ENCODE data around the gene CD3G.
"Not testable (repeated sequence)": the region's sequence is repeated elsewhere in the genome, so short reads cannot be mapped to it uniquely, and the experiment has no call there.

CD3G gene

DNA sequence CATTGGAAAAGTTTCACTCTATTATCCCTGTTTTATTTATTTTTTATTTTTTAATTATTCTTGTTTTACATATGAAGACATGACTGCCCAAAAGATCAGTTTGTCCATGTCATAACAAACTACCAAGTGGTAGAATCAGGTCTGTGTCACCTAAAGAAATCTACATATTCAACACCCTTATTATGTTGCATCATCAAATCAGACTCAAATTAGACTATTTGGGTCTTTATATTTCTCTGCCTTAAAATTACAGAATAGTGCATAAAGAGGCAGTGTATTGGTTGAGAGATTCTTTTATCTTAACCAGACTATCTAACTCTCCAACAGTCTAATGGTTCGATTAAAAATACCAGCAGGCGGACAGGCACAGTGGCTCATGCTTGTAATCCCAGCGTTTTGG lies 38.8 kb downstream of the CD3G start:
- DNase-seq = no peak

DNA sequence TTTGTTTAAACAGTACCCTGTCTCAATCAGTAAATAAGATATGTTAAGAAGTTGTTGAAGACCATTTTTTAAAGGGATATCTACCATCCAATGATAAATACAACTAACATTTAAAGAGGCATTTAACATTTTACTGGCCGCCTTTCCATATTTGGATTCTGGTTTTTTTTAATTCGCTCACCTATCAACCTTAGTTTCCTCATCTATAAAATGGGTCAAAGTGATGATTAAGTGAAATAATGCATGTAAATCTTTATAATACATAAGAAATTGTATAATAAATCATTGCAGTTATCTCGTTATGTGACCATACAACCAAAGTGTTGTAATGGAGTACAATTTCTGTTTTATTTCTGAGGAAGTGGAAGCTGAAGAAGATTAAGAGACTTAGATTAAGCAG lies 39.5 kb downstream of the CD3G start:
- no peak for DNase-seq

DNA sequence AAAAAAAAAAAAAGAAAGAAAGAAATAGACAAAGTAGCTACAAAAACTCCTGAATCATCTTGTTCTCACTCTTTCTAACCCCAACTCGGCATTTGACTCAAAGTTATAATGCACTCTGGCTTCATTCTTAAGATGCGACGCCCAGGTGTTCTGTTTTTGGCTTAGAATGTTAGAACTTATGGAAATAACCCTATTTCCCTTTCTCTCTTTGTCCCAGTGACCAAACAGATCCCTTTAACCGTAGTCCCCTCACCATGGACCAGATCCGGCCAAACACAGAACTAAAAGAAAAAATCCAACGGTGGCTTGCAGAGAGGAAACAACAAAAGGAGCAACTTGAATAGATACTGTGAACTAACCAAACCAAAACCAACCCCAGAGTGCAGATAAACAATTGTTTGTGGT lies 52.0 kb downstream of the CD3G start:
- no peak for DNase-seq

DNA sequence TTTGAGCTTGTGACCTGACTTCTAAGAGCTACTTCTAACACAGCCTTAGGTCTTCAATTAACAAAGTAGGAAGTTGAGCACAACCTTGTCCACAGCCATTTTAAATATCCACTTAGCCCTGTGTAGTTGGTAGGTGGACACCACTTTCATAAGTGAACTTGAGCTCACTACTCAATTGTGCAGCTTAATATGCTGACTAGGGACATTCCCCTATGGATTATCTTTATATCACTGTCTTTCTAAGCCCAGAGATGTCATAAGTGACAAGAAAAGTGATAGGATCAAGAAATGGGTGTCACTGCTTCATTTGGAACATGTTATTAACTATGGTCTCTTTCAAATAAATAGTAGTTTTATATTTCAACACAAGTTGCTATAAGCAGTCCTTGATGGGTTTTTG lies 53.3 kb downstream of the CD3G start:
- DNase-seq = no peak

DNA sequence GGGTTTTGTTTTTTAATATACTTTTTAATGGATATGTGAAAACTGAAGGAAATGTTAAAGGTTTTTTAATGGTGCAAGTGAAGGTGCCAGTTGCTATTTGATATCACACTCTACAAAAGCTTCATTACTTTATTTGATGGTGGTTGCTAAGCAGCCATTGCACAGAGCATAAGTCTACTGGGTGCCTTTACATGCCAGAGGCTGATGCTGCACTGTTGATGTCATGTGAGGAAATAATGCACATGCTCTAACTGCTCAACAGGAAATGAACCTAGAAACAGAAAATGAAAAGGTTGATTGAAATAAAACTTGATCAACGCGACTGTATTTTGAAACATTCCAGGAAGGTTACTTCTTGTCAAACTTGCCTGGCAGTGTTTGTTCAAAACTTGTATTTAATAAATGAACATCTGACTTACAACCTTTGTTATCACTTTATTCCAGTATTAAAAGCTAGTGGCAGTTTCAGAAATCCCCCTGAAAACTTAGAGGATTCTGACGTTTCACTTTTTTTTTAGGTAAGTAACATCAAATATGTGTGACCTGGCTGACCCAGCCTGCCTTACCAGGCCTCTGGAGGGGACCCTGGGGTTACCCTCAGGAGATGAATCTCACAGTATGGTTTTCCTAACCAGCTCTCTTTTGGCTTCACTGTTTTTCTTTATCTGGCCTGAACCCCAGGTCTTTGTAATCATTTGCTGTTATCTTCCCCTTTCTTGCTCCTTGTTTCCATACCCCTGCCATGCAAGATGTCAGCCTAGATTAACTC lies 54.8 kb downstream of the CD3G start:
- DNase-seq = no peak

DNA sequence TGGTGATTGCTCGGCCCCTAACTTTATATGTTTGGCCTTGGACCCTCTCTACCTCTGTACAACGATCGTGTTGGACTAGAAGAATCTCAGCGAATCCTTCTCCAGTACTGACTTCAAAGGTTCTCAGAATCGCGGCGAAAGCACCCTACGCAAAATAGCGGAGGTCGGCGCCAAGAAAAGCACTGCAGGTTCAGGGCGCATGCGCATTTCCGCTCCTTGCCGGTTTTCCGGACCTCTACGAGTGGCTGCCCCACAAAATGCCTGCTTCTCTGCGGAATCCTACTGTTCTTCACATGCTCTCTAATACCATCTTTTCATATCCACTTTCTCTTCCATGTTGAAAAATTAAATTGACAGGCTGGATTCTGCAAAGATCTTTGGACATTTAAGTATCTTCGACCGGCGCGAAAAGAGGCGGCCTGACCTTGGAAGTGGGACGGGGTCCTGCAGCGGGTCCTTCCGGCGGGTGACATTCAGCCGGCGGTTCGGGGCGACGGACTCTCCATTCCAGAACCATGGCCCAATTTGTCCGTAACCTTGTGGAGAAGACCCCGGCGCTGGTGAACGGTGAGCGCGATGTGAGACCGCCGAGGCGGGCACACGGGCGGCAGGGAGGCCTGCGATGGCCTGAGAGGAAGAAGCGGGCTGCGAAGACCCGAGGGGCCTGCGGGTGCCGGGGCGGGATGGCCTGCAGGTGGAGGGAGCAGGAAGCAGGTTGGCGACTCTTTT lies 57.2 kb downstream of the CD3G start, which contains the start of gene ATP5MG:
ATP5MG (plus strand) TSS at position 456 of the 729 bp plus-strand sequence; CDS start at position 516, 60 bp downstream.
- peak; percentile 88 for DNase-seq

DNA sequence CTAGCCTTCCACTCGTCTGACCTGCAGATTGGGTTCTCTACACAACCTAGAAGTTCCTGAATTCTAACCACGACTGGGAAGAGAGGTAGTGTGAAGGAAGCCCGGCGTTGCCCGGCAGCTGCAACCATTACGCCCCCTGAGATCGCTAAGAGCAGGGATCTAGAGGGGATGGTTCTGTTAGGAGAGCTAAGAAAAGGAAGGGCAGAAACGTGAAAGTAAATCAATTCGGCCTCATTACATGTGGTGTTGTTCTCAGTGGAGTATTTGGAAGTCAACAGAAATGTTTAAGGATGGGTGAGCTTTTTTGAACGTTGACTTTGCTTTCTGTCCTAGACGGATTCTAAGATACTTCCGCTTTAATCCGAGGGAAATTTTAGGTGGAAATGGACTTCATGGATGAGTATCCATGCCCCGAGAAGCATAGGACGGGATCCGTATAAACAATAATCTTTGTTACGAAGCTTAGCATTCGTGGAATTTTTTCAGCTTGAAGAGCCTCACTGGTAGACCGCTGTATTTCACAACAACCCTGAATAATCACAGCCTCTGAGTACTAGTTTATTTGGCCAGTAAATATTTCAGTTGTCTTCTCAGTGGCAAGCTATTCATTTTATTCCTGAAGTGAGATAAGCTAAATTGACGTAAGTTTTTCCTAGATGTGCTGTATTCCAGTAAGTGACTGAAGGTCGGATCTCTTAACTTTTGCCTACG lies 57.9 kb downstream of the CD3G start:
- DNase-seq = peak; percentile 62

DNA sequence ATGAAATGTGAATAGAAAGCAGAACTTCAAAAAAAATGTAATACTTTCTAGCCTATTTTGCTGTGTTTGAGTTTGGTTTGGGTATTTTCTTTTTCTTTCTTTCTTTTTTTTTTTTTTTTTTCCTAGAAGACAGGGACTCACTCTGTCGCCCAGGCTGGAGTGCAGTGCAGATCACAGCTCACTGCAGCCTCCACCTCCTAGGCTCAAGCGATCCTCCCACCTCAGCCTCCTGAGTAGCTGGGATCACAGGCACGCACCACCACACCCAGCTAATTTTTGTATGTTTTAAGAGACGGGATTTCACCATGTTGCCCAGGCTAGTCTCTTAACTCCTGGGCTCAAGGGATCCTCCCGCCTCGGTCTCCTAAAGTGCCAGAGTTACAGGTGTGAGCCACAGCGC lies 58.5 kb downstream of the CD3G start:
- DNase-seq = not testable (repeated sequence)

Data from fibroblast of upper back skin (primary cell).